ENCODE measurements around the gene DFFB. TPM values are rescaled to one million over a fixed set of nuclear protein-coding genes. Genes with fewer than 3 reads are reported as not detected.

The DFFB gene
- total and polyA plus RNA-seq, 2 of the 13 experiments (the other 11 are each of a cell fraction or from before 2014, with no cell fraction given) = 4.6 to 9.3 TPM

- FAIRE-seq (no peak), ATAC-seq (no peak), DNase-seq (ENCODE audit: low spot score) (no peak)
- H3K9ac ChIP-seq (ENCODE audit: insufficient read depth, low read depth, low read length) = no peak overlapping the region
- H3K9me3 ChIP-seq (ENCODE audit: low read length) = peaks cover 1% of the 10 kb centered on the region; the same call in 1 of the 2 replicates
- in situ Hi-C loops (cut with HindIII; ENCODE audit: extremely low pct_ligation_motif_present, low pct_unique_long_range_greater_than_20kb) = no loop called here
- H3K27ac ChIP-seq (ENCODE audit: extremely low read length, insufficient read depth, low read length) = no peak overlapping the region
- no peak overlapping the region for H3K4me2 ChIP-seq (ENCODE audit: low read depth, low read length)
- peaks cover 52% of the 10 kb centered on the region for H3K79me2 ChIP-seq (ENCODE audit: insufficient read depth, low read length)
- 96% methylated on average over 5 of the region's 5 CpGs for WGBS (ENCODE audit: low lambda C conversion rate)
- H2AFZ ChIP-seq (ENCODE audit: low read length) = no peak overlapping the region
- no peak overlapping the region for H3K4me3 ChIP-seq (replicated peaks in 1 of 3; ENCODE audit: insufficient read depth in 1 of 3, low read depth in 2 of 3, low read length in 3 of 3)
- TF ChIP-seq REST (IDR thresholded peaks at IDR 0.05; ENCODE audit: borderline replicate concordance in 1 of 2, low read depth in 1 of 2, low read length in 2 of 2) = no peak
- no peak for TF ChIP-seq ZNF740 (CRISPR knock-in tag; IDR thresholded peaks at IDR 0.05)
- TF ChIP-seq AFF4 (CRISPR knock-in tag; IDR thresholded peaks at IDR 0.05) = no peak
- H4K20me1 ChIP-seq (ENCODE audit: insufficient read depth, low read length) = no peaks in the 10 kb centered on the region
- H3K36me3 ChIP-seq (replicated peaks in 1 of 2; ENCODE audit: control insufficient read depth in 1 of 2, insufficient read depth in 2 of 2, low read length in 2 of 2) = peaks cover 18 to 40% of the 10 kb centered on the region in 2 experiments; a peak in 4 of 5 replicates
- peaks cover 12% of the 10 kb centered on the region; the same call in 1 of the 2 replicates for H3K4me1 ChIP-seq (ENCODE audit: insufficient read depth, low read length)
- no TSS peak for BruUV-seq (replicated peaks)
- ChIA-PET POLR2A (no interaction called here), CTCF (ENCODE audit: low intra/inter-chr PET ratio, low total read pairs) (no interaction called here)
- no peaks in the 10 kb centered on the region for H3K27me3 ChIP-seq (ENCODE audit: control insufficient read depth in 1 of 2, insufficient read depth in 2 of 2, low read length in 2 of 2)
- intact Hi-C loops (cut with micrococcal nuclease; ENCODE audit: unreplicated experiment) = no loop called here
Measured at GRCh38 chr1:3893190-3893589, 35.9 kb downstream of the DFFB start.

All from HepG2 (cell line).